Daoy (cell line): ENCODE data around the gene ARHGAP6. TPM values are rescaled to one million over a fixed set of nuclear protein-coding genes. Genes with fewer than 3 reads are reported as not detected.
A peak's percentile ranks its signal among the peaks of the same experiment; 100 is the strongest.
"Not testable (repeated sequence)": the region's sequence is repeated elsewhere in the genome, so short reads cannot be mapped to it uniquely, and the experiment has no call there.

Experiments used
- DNase-seq: peaks from one replicate; pipeline ENCODE4 v3.0.0-alpha.2; 2015; ENCODE audit warnings: low read depth
- total RNA-seq: library from RNA; depleted of rRNA; stranded (reverse); fragments of >200 nt; shearing (Covaris generic); gene quantifications from 2 replicates; pipeline ENCODE4 v1.2.3, GENCODE V29; 2014

ARHGAP6 gene
- total RNA-seq, 1 experiment from 2014 or later, result not detected

GRCh38 chrX:11525685-11526084 lies 140.0 kb downstream of the ARHGAP6 start:
- no peak for DNase-seq

- DNase-seq, result not testable (repeated sequence)
These were observed 146.5 kb downstream of the ARHGAP6 start for GRCh38 chrX:11519234-11519633.

- no peak for DNase-seq
These were observed 155.9 kb downstream of the ARHGAP6 start for GRCh38 chrX:11509786-11510185.

GRCh38 chrX:11504234-11504633 lies 161.5 kb downstream of the ARHGAP6 start:
- DNase-seq, result no peak

- DNase-seq, result peak; percentile 64
These were observed 166.4 kb downstream of the ARHGAP6 start for GRCh38 chrX:11499076-11500044.

- DNase-seq, result not testable (repeated sequence)
These were observed 174.3 kb downstream of the ARHGAP6 start for GRCh38 chrX:11491375-11491774.

- no peak for DNase-seq
These were observed 181.4 kb downstream of the ARHGAP6 start for GRCh38 chrX:11484290-11484689.

GRCh38 chrX:11481035-11481434 lies 184.7 kb downstream of the ARHGAP6 start:
- no peak for DNase-seq

- DNase-seq, result no peak
These were observed 185.1 kb downstream of the ARHGAP6 start for GRCh38 chrX:11480626-11481025.

- no peak for DNase-seq
These were observed 186.8 kb downstream of the ARHGAP6 start for GRCh38 chrX:11478911-11479310.

- DNase-seq, result no peak
These were observed 187.7 kb downstream of the ARHGAP6 start for GRCh38 chrX:11478026-11478425.

- DNase-seq, result no peak
These were observed 191.1 kb downstream of the ARHGAP6 start for GRCh38 chrX:11474576-11474975.

GRCh38 chrX:11474021-11474420 lies 191.7 kb downstream of the ARHGAP6 start:
- DNase-seq, result no peak

GRCh38 chrX:11472879-11473278 lies 192.8 kb downstream of the ARHGAP6 start:
- no peak for DNase-seq

GRCh38 chrX:11472381-11472780 lies 193.3 kb downstream of the ARHGAP6 start:
- no peak for DNase-seq

GRCh38 chrX:11470250-11470974 lies 195.3 kb downstream of the ARHGAP6 start:
- peak; percentile 67 for DNase-seq

GRCh38 chrX:11465648-11466411 lies 199.9 kb downstream of the ARHGAP6 start:
- no peak for DNase-seq

- DNase-seq, result no peak
These were observed 200.8 kb downstream of the ARHGAP6 start for GRCh38 chrX:11464836-11465463.

GRCh38 chrX:11464380-11464779 lies 201.3 kb downstream of the ARHGAP6 start:
- no peak for DNase-seq

GRCh38 chrX:11462648-11463047 lies 203.1 kb downstream of the ARHGAP6 start:
- DNase-seq, result no peak

GRCh38 chrX:11462136-11462535 lies 203.6 kb downstream of the ARHGAP6 start:
- DNase-seq, result no peak
